GM18868 (cell line): ENCODE results near the gene CHURC1.

ENCODE experiments used
- ATAC-seq: cut with Tn5 transposase; IDR thresholded peaks from one replicate; pipeline ENCODE4 v1.9.1; 2021; ENCODE audit warnings: mild to moderate bottlenecking, moderate library complexity; ENCODE audit not compliant: unreplicated experiment

CHURC1 gene

DNA sequence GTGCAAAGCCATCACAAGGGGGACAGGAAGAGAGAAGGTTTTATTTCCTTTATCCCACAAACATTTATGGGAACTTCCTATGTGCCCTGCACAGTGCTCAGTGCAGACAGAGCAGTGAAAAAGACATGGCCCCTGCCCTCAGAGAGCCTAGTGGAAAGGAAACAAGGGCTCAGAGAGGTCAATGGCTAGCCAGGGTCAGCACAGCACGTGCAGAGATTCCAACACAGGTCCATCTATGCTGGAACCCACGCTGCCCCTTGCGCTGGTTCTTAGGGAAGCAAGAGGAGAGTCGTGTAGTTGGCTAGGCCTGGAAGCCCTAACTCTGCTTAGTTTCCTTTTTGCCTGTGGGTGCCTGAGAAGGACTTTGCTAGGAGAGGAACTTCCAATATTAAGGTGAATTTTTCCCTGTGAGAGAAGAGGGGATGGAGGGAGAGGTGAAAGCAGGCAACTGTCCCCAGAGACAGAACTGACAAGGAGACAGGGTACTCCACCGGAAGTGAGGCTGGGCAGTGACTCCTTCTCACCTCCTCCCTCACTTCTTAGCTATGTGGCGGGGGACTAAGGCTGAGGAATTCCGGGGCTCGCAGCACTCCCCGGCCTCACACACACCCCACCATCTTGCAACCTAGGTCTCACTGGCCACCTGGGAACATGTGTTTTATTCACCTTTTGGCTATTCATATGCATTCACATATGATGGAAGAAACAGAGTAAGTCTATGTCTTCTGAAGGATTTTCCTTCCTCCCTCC is 40.4 kb downstream of the CHURC1 start:
- ATAC-seq: no peak

- ATAC-seq: no peak
Measured at GRCh38 chr14:64955297-64955696, 41.0 kb downstream of the CHURC1 start.

- ATAC-seq: no peak
Measured at GRCh38 chr14:64956697-64957406, 42.6 kb downstream of the CHURC1 start.

GRCh38 chr14:64958201-64958600 is 43.9 kb downstream of the CHURC1 start:
- ATAC-seq: no peak

DNA sequence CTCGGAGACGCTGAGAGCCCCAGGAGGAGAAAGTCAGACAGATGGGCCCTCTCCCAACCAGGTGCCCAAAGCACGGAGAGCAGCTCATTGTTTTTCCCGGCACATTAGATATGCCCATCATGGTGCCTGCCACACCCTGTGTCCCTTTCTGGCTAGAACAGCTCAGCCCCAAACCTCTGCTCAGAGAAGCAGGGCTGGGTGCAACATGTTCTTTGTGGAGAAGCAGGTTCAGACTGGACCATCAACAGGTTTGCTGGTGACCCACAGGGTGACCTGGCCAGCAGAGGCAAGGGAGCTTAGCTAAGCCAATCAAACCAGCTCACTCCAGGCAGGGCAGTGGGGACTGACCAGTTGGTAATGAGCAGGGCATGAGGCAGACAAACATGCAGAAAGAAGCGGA is 44.5 kb downstream of the CHURC1 start:
- ATAC-seq: no peak

GRCh38 chr14:64960762-64961276 is 46.6 kb downstream of the CHURC1 start:
- no peak for ATAC-seq

DNA sequence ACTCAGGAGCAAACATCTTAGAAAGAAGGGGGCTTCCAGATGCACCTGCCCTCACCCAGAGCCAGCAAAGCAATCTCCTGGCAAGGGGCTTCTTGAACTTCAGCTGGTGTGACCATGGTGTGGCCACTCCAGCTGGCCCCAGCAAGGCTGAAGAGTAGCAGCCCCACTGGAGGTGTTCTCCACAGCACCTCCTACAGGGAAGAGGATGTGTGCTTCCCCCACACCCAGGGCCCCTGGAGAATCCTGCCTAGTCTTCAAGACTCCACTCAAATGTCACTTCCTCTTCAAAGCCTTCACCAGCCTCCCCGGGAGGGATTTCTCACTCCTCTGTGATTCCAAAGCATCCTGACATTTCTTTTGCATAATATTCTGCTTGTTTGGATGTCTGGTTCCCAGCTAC is 49.4 kb downstream of the CHURC1 start:
- ATAC-seq: no peak

GRCh38 chr14:64965356-64966000 is 51.2 kb downstream of the CHURC1 start:
- no peak for ATAC-seq

DNA sequence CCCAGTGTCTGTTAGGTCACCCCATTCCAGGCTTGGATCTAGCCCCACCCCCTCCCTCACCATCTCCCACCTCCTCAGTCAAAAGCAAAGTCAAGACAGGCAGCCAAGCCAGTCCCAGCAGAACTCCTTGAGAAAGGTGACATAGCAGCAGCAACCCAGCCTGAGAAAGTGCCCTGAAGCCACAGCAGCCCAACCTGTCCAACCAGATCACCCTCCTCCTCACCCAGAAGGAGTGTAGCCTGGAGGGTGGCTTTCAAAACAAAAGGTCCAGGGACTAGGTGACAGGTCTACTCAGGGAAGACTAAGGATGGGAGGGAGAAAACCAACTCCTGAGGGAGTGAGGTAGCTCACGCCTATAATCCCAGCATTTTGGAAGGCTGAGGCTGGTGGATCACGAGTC is 52.7 kb downstream of the CHURC1 start:
- ATAC-seq: no peak

- ATAC-seq: no peak
Measured at GRCh38 chr14:64968167-64968566, 53.9 kb downstream of the CHURC1 start.

GRCh38 chr14:64968651-64969050 is 54.4 kb downstream of the CHURC1 start:
- ATAC-seq: no peak

DNA sequence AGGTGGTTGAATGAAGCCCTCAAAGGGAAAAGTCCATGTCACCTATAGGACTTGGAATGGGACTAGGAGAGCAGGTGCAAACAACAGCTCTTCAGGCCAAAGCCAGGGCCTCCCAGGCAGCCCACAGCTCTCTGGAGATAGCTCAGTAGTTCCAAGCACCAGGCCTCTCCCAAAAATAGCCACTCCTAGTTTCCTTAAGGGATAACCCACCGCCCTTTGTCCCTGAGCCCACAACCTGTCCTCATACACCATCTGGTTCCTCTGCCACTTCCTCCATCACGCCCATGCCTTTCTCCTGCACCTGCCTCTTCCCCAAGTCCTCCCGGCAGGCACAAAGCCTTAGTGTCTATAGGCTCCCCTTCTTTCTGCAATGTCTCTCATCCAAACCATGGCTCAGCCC is 55.8 kb downstream of the CHURC1 start:
- no peak for ATAC-seq

DNA sequence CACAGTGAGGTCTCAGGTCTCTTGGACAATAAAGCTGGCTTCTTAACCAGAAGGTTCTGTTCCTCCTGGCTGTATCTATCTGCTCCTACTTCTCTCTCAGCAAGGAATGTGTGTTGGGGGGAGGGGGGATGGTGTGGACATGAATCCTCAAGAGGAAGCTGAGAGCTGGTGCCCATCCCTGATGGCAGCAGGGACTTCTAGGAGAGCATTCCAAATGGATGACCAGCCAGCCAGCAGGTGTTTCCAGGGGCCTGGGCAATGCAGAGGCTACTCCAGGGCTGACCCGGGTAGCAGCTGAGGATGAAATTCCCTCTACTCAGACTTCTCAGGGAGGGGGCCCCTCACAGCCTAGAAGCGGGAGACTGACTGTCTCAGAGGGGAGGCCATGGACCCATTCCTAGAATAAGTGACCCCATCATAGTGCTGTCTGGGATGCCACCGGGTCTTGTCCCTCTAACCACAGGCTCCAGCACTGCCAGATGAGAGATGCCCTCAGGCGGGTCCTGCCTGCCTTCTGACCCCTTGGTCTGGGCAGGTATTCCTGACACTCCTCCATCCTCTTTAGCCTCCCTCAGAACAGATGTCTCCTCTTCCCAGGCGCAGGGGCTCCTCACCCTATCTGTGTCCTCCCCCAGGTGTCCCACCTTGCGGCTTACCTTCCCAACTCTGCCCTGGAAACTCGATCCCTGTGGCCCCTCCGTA is 56.7 kb downstream of the CHURC1 start:
- no peak for ATAC-seq

DNA sequence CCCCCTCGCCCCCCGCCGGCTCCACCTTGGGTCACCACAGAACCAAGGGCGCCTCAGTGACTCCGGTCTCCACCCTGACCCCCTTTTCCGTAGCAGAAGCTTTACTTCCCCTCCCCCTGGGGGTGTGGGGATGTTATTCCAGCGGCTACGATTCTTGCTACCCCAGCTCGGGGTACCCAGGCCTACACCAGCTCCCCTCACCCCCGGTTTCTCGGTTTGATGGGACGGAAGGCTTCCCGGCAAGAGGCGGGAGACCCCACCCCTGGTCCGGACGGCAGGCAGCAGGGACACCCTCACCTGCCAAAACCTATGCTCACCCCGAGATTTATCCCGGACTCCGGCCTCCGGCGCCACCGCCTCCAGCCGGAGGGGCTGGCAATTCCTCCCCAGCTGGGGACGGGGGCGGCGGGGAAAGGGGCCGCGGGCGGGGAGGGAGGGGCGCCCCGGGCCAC is 57.3 kb downstream of the CHURC1 start:
- ATAC-seq: no peak

GRCh38 chr14:64971943-64972791 is 57.9 kb downstream of the CHURC1 start, which contains the start of gene RAB15:
RAB15 (minus strand) TSS chr14:64972336; CDS start chr14:64972076, 260 bp downstream.
- peak; percentile 56 for ATAC-seq

DNA sequence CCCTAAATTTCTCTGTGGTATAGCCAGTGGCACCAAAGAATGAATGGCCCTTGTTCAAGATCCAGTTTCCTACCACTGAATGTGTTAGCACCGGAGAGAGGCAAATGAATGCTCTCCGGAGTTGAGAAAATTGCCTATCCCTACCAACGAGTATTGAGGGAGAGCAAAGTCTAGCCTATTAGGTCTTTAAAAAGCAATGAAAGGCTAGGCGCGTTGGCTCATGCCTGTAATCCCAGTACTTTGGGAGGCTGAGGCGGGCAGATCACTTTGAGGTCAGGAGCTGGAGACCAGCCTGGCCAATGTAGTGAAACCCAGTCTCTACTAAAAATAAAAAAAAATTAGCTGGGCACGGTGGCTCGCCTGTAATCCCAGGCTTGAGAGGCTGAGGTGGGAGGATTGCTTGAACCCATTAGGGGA is 58.8 kb downstream of the CHURC1 start:
- ATAC-seq: no peak

- ATAC-seq: no peak
Measured at GRCh38 chr14:64973826-64974225, 59.6 kb downstream of the CHURC1 start.

GRCh38 chr14:64974563-64974962 is 60.3 kb downstream of the CHURC1 start:
- no peak for ATAC-seq

DNA sequence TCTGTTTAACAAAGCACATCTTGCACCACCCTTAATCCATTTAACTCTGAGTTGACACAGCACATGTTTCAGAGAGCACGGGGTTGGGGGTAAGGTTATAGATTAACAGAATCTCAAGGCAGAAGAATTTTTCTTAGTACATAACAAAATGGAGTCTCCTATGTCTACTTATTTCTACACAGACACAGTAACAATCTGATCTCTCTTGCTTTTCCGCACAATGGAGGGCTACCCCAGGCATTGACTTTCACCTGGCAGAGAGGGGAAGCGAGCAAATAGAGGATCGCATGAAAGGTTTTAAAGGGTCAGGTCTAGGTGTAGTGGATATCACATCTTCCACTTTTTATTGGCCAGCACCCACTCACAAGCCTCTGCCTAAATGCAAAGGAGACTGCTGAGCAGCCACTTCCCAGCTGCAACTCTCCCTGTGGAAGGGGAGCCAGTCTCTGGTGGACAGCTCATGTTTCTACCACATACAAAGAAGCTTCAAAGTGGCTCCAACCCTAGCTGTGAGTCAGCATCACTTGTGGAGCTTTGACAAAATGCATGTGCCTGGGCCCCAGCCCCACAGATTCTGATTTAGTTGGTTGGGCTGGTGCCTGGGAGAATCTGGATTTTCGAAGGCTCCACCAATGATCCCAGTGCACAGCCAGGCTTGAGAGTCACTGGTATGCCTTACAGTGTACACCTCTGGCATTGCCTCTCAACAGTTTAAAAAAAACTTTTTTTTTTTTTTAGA is 65.2 kb downstream of the CHURC1 start:
- ATAC-seq: no peak
